Neuronal stem cell (in vitro differentiated cells): Measurements from ENCODE around the gene NFYA.

Experiments used
- DNase-seq: peaks from one replicate; pipeline ENCODE4 v3.0.0-alpha.2; 2013; ENCODE audit warnings: low spot score
- H2AFZ ChIP-seq: one replicate; pipeline ENCODE4 v1.6.1; 2013; ENCODE audit warnings: mild to moderate bottlenecking, low read length, inconsistent platforms
- H2AK5ac ChIP-seq: 2 replicates; pipeline ENCODE4 v1.6.1; 2013; ENCODE audit warnings: low read depth, mild to moderate bottlenecking, inconsistent platforms, low read length, moderate library complexity, mixed read lengths
- H2BK120ac ChIP-seq: 2 replicates; pipeline ENCODE4 v1.6.1; 2013; ENCODE audit warnings: low read depth, mild to moderate bottlenecking, inconsistent platforms, low read length, moderate library complexity, mixed read lengths
- H2BK12ac ChIP-seq: one replicate; pipeline ENCODE4 v1.6.1; 2013; ENCODE audit warnings: low read length, inconsistent platforms
- H2BK15ac ChIP-seq: 2 replicates; pipeline ENCODE4 v1.6.1; 2013; ENCODE audit warnings: mild to moderate bottlenecking, low read length, inconsistent platforms, mixed read lengths
- H2BK5ac ChIP-seq: one replicate; pipeline ENCODE4 v1.6.1; 2013; ENCODE audit warnings: inconsistent platforms, mild to moderate bottlenecking, low read length, moderate library complexity
- H3K14ac ChIP-seq: one replicate; pipeline ENCODE4 v1.6.1; 2013; ENCODE audit warnings: low read length, inconsistent platforms
- H3K18ac ChIP-seq: 2 replicates; pipeline ENCODE4 v1.6.1; 2013; ENCODE audit warnings: low read length, inconsistent platforms
- H3K23ac ChIP-seq: 2 replicates; pipeline ENCODE4 v1.6.1; 2013; ENCODE audit warnings: low read depth, mild to moderate bottlenecking, mixed read lengths, low read length, inconsistent platforms; ENCODE audit not compliant: poor library complexity
- H3K27ac ChIP-seq: replicated peaks from 3 replicates; pipeline ENCODE4 v1.5.1; 2013; ENCODE audit warnings: low read length, inconsistent platforms
- H3K27me3 ChIP-seq, 3 experiments: 2 replicates each; pipeline ENCODE4 v1.6.1; 2013; ENCODE audit warnings: low read length in 3 of 3, mild to moderate bottlenecking in 2 of 3, inconsistent platforms in 1 of 3, low read depth in 1 of 3, mixed read lengths in 1 of 3, moderate library complexity in 1 of 3; ENCODE audit not compliant: control insufficient read depth in 3 of 3, insufficient read depth in 3 of 3
- H3K36me3 ChIP-seq, 2 donors: replicated peaks in 1 of 2; 2 replicates each; pipeline ENCODE4 v1.6.1; 2013; ENCODE audit warnings: low read length in 2 of 2; ENCODE audit not compliant: control insufficient read depth in 2 of 2, insufficient read depth in 2 of 2
- H3K4ac ChIP-seq: 2 replicates; pipeline ENCODE4 v1.6.1; 2013; ENCODE audit warnings: inconsistent platforms, mild to moderate bottlenecking, low read length, moderate library complexity
- H3K4me1 ChIP-seq, 2 donors: 1 replicate in 1 of 2; 2 replicates in 1 of 2; pipeline ENCODE4 v1.6.1; 2013; ENCODE audit warnings: low read length in 2 of 2, low read depth in 1 of 2; ENCODE audit not compliant: control insufficient read depth in 2 of 2, insufficient read depth in 1 of 2
- H3K4me2 ChIP-seq: one replicate; pipeline ENCODE4 v1.6.1; 2013; ENCODE audit warnings: mild to moderate bottlenecking, low read length, inconsistent platforms; ENCODE audit not compliant: insufficient read depth, poor library complexity, severe bottlenecking
- H3K4me3 ChIP-seq, 2 donors: 2 replicates each; pipeline ENCODE4 v1.5.1; 2013; ENCODE audit warnings: low read length in 2 of 2, mild to moderate bottlenecking in 2 of 2, inconsistent platforms in 1 of 2, moderate library complexity in 1 of 2
- H3K79me1 ChIP-seq: one replicate; pipeline ENCODE4 v1.6.1; 2013; ENCODE audit warnings: low read depth, mild to moderate bottlenecking, inconsistent platforms, low read length, moderate library complexity
- H3K9ac ChIP-seq: one replicate; pipeline ENCODE4 v1.6.1; 2013; ENCODE audit warnings: mild to moderate bottlenecking, low read depth, low read length, inconsistent platforms; ENCODE audit not compliant: poor library complexity
- H3K9me3 ChIP-seq, 2 donors: replicated peaks in 1 of 2; 2 replicates each; pipeline versions ENCODE3 to v1.6.1; 2013; ENCODE audit warnings: low read length in 2 of 2, mild to moderate bottlenecking in 2 of 2, inconsistent platforms in 1 of 2, low read depth in 1 of 2, mixed read lengths in 1 of 2, moderate library complexity in 1 of 2; ENCODE audit not compliant: control insufficient read depth in 2 of 2, insufficient read depth in 1 of 2
- H4K8ac ChIP-seq: one replicate; pipeline ENCODE4 v1.6.1; 2013; ENCODE audit warnings: low read depth, mild to moderate bottlenecking, inconsistent platforms, low read length, moderate library complexity
- H4K91ac ChIP-seq: one replicate; pipeline ENCODE4 v1.6.1; 2013; ENCODE audit warnings: low read length, low read depth, mild to moderate bottlenecking, inconsistent platforms; ENCODE audit not compliant: poor library complexity
- WGBS, 2 donors: extraction: QIAGEN DNeasy Blood & Tissue Kit; methylation state at CpG; one replicate each; pipeline ENCODE4 v1.1.7; 2013; ENCODE audit warnings: missing lambda C conversion rate in 2 of 2, mixed read lengths in 1 of 2; ENCODE audit not compliant: insufficient read length in 2 of 2, insufficient replicate concordance in 1 of 2; ENCODE audit errors: extremely low coverage in 2 of 2; 5-methylcytosine and 5-hydroxymethylcytosine counted together

The NFYA gene

DNA sequence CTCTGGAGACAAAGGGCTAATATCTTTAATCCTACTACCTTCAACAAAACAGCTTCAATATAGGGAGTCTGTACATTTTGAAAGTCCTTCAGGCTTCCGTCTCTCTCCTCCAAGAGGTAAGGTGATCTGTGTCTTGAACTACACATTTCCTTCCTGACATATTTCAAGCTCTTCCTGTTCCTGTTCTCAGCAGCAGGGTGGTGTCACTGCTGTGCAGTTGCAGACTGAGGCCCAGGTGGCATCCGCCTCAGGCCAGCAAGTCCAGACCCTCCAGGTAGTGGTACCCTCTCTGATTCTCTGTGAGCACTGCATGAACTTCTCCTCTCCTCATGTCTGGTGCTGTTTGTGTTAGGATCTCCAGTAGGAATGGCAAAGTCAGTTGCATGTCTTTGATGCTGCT lies 7.8 kb downstream of the NFYA start:
- Histone ChIP-seq H3K4me3 (no peak overlapping the region), H2BK5ac (no peak overlapping the region), H3K4ac (no peak overlapping the region), H3K9me3 (no peaks in the 10 kb centered on the region), H2BK12ac (no peak overlapping the region), H3K4me2 (no peak overlapping the region), H3K23ac (no peak overlapping the region), H2BK15ac (no peak overlapping the region), H3K18ac (no peak overlapping the region), H2AK5ac (no peak overlapping the region), H3K27me3 (no peaks in the 10 kb centered on the region), H3K4me1 (no peaks in the 10 kb centered on the region), H2BK120ac (no peak overlapping the region), H3K79me1 (no peaks in the 10 kb centered on the region), H2AFZ (no peak overlapping the region), H4K8ac (no peak overlapping the region), H4K91ac (no peak overlapping the region), H3K14ac (no peak overlapping the region), H3K27ac (no peak overlapping the region), H3K36me3 (peaks cover 12 to 74% of the 10 kb centered on the region in 2 donors), H3K9ac (no peak overlapping the region)
- no peak for DNase-seq
- no CpG with 5 or more reads among the region's 2 CpGs for WGBS, 2 donors

DNA sequence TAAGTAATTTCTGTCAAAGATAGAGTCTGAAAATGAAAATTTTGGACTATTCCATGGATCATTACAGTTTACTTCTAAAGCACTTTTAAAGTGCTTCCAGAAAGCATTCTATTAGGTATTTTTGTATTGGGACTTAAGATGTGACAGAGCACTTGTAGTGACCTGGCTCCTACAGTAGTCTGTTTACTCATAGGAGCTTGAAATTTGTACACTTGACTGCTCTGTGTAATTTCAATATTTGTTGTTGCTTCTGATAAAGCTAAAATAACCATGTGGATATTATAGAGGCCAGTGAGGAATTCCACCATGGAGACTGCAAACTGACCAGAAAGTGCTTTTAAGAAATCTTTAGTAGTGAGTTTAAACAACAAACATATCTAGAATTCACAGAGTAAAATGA lies 10.3 kb downstream of the NFYA start:
- no peak overlapping the region for H3K4ac ChIP-seq
- no peaks in the 10 kb centered on the region for H3K27me3 ChIP-seq
- no peak for DNase-seq
- no peak overlapping the region for H2AK5ac ChIP-seq
- H2AFZ ChIP-seq = no peak overlapping the region
- H3K4me1 ChIP-seq = no peaks in the 10 kb centered on the region
- H3K4me3 ChIP-seq = no peak overlapping the region
- H2BK5ac ChIP-seq = no peak overlapping the region
- no peak overlapping the region for H2BK120ac ChIP-seq
- H3K14ac ChIP-seq = no peak overlapping the region
- no peak overlapping the region for H4K8ac ChIP-seq
- no peak overlapping the region for H3K27ac ChIP-seq
- H3K9me3 ChIP-seq = no peaks in the 10 kb centered on the region
- no peak overlapping the region for H2BK12ac ChIP-seq
- no peaks in the 10 kb centered on the region for H3K79me1 ChIP-seq
- H4K91ac ChIP-seq = no peak overlapping the region
- no peak overlapping the region for H2BK15ac ChIP-seq
- no peak overlapping the region for H3K18ac ChIP-seq
- no peak overlapping the region for H3K23ac ChIP-seq
- peaks cover 12 to 96% of the 10 kb centered on the region in 2 donors for H3K36me3 ChIP-seq
- H3K9ac ChIP-seq = no peak overlapping the region
- no peak overlapping the region for H3K4me2 ChIP-seq

- DNase-seq = no peak
- H3K36me3 ChIP-seq = peaks cover 14 to 93% of the 10 kb centered on the region in 2 donors
Observed at GRCh38 chr6:41085182-41085581, 12.4 kb downstream of the NFYA start.

GRCh38 chr6:41088451-41088850 lies 15.7 kb downstream of the NFYA start:
- H2BK120ac ChIP-seq = no peak overlapping the region
- H4K91ac ChIP-seq = no peak overlapping the region
- no peak overlapping the region for H3K4ac ChIP-seq
- no peak overlapping the region for H3K4me3 ChIP-seq
- H3K4me2 ChIP-seq = no peak overlapping the region
- H2BK12ac ChIP-seq = no peak overlapping the region
- H2BK5ac ChIP-seq = no peak overlapping the region
- no peaks in the 10 kb centered on the region for H3K79me1 ChIP-seq
- H3K9me3 ChIP-seq = no peaks in the 10 kb centered on the region
- no peak overlapping the region for H3K9ac ChIP-seq
- H3K27me3 ChIP-seq = no peaks in the 10 kb centered on the region
- no peak overlapping the region for H2BK15ac ChIP-seq
- no peak overlapping the region for H4K8ac ChIP-seq
- H3K23ac ChIP-seq = no peak overlapping the region
- H2AFZ ChIP-seq = no peak overlapping the region
- no peak overlapping the region for H3K27ac ChIP-seq
- H3K18ac ChIP-seq = no peak overlapping the region
- H3K4me1 ChIP-seq = no peaks in the 10 kb centered on the region
- WGBS, 2 donors = no CpG with 5 or more reads among the region's 4 CpGs
- no peak overlapping the region for H3K14ac ChIP-seq
- H2AK5ac ChIP-seq = no peak overlapping the region
- peaks cover 22 to 97% of the 10 kb centered on the region in 2 donors for H3K36me3 ChIP-seq
- no peak for DNase-seq

More at GRCh38 chr6:41085182-41085581, 12.4 kb downstream of the NFYA start:
- no peak overlapping the region for H3K23ac ChIP-seq
- no peaks in the 10 kb centered on the region for H3K27me3 ChIP-seq
- H3K4me2 ChIP-seq = no peak overlapping the region
- H2BK5ac ChIP-seq = no peak overlapping the region
- H3K14ac ChIP-seq = no peak overlapping the region
- no peak overlapping the region for H4K8ac ChIP-seq
- H3K4me1 ChIP-seq = no peaks in the 10 kb centered on the region
- no peak overlapping the region for H3K9ac ChIP-seq
- no peak overlapping the region for H2BK120ac ChIP-seq
- H3K4ac ChIP-seq = no peak overlapping the region
- H3K18ac ChIP-seq = no peak overlapping the region
- H3K27ac ChIP-seq = no peak overlapping the region
- no peak overlapping the region for H2BK12ac ChIP-seq
- H3K9me3 ChIP-seq = no peaks in the 10 kb centered on the region
- no peak overlapping the region for H2AK5ac ChIP-seq
- no peaks in the 10 kb centered on the region for H3K79me1 ChIP-seq
- no peak overlapping the region for H3K4me3 ChIP-seq
- H2AFZ ChIP-seq = no peak overlapping the region
- H4K91ac ChIP-seq = no peak overlapping the region
- no peak overlapping the region for H2BK15ac ChIP-seq
